GM18499 (cell line): ENCODE data around the gene SNRPA.
"Not testable (repeated sequence)": the region's sequence is repeated elsewhere in the genome, so short reads cannot be mapped to it uniquely, and the experiment has no call there.

Experiments used
- ATAC-seq: cut with Tn5 transposase; IDR thresholded peaks from one replicate; pipeline ENCODE4 v1.9.1; 2021; ENCODE audit warnings: moderate number of reproducible peaks; ENCODE audit not compliant: insufficient read depth, unreplicated experiment

The SNRPA gene

GRCh38 chr19:40719414-40719894 lies 31.5 kb upstream of the SNRPA start:
- ATAC-seq = no peak

GRCh38 chr19:40721140-40721486 lies 29.9 kb upstream of the SNRPA start:
- no peak for ATAC-seq

GRCh38 chr19:40721936-40722661 lies 28.9 kb upstream of the SNRPA start:
- ATAC-seq = no peak

GRCh38 chr19:40723661-40724254 lies 27.2 kb upstream of the SNRPA start:
- ATAC-seq = no peak

GRCh38 chr19:40724315-40724714 lies 26.7 kb upstream of the SNRPA start:
- ATAC-seq = no peak

GRCh38 chr19:40724855-40725254 lies 26.1 kb upstream of the SNRPA start:
- no peak for ATAC-seq

GRCh38 chr19:40726279-40726678 lies 24.7 kb upstream of the SNRPA start:
- no peak for ATAC-seq

- not testable (repeated sequence) for ATAC-seq
Measured at GRCh38 chr19:40730065-40730464, 20.9 kb upstream of the SNRPA start.

- ATAC-seq = not testable (repeated sequence)
Measured at GRCh38 chr19:40732304-40732703, 18.7 kb upstream of the SNRPA start.

GRCh38 chr19:40733149-40733548 lies 17.9 kb upstream of the SNRPA start:
- ATAC-seq = no peak

GRCh38 chr19:40735013-40735771 lies 15.8 kb upstream of the SNRPA start:
- ATAC-seq = no peak

- ATAC-seq = no peak
Measured at GRCh38 chr19:40736661-40737060, 14.3 kb upstream of the SNRPA start.

GRCh38 chr19:40737102-40737644 lies 13.8 kb upstream of the SNRPA start:
- no peak for ATAC-seq

- ATAC-seq = no peak
Measured at GRCh38 chr19:40739030-40739839, 11.8 kb upstream of the SNRPA start.

GRCh38 chr19:40739871-40740703 lies 10.9 kb upstream of the SNRPA start:
- ATAC-seq = no peak

GRCh38 chr19:40740747-40741146 lies 10.3 kb upstream of the SNRPA start:
- no peak for ATAC-seq

- ATAC-seq = no peak
Measured at GRCh38 chr19:40741527-40742390, 9.2 kb upstream of the SNRPA start.

GRCh38 chr19:40742477-40742876 lies 8.5 kb upstream of the SNRPA start:
- ATAC-seq = no peak
